Rectal smooth muscle tissue (tissue), 1 donor: ENCODE data around the gene STIMATE.
A peak's percentile ranks its signal among the peaks of the same experiment; 100 is the strongest.

ENCODE experiments used
- H3K27ac ChIP-seq: one replicate; pipeline ENCODE4 v1.7.0; 2013; ENCODE audit warnings: low read depth, low read length, inconsistent platforms
- H3K27me3 ChIP-seq: one replicate; pipeline ENCODE4 v1.7.0; 2013; ENCODE audit warnings: low read length; ENCODE audit not compliant: control insufficient read depth, insufficient read depth
- H3K36me3 ChIP-seq: one replicate; pipeline ENCODE4 v1.7.0; 2013; ENCODE audit warnings: low read length; ENCODE audit not compliant: control insufficient read depth, insufficient read depth
- H3K4me1 ChIP-seq: one replicate; pipeline ENCODE4 v1.7.0; 2013; ENCODE audit warnings: low read length; ENCODE audit not compliant: control insufficient read depth, insufficient read depth
- H3K4me3 ChIP-seq: one replicate; pipeline ENCODE4 v1.7.0; 2013; ENCODE audit warnings: low read length
- H3K9ac ChIP-seq: one replicate; pipeline ENCODE4 v1.7.0; 2013; ENCODE audit warnings: low read length

The STIMATE gene

DNA sequence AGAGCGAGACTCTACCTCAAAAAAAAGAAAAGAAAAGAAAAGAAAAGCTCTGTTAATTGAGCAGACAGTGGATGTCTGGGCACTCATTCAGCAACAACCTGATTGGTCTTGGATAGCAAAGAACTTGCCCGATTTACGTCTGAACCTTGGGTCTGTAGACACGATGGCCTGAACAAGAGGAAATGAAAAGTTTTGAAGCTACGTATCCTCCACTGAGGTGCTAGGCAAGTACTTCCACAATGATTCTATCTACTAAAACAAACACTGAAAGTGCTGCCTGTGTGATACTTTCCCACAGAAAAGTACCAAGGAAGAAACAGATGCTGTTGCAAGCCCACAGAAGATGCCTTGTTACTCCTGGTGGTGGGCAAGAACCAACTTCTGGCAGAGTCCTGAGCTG is 40.7 kb downstream of the STIMATE start:
- Histone ChIP-seq H3K4me1 (no peaks in the 10 kb centered on the region), H3K27ac (peak overlapping the region; percentile 54), H3K36me3 (peaks cover 8% of the 10 kb centered on the region), H3K9ac (no peak overlapping the region), H3K4me3 (no peak overlapping the region), H3K27me3 (no peaks in the 10 kb centered on the region)

DNA sequence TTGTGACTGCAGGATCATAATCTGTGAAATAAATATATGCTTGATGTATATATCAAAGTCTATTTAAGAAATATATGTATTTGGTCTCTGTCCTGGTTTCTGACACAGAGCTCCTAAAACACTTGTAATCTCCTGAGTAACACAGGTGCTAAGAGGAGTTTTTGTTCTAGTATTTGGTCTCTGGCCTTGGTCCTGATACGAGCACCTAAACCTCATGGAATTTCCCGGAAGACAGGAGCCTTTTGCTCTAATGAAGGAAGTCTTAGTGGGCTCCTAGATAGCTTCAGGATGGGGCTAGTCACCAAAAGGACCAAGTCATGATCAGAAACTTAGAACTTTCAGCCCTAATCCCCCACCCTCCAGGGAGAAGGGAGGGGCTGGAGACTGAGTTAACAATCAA is 43.3 kb downstream of the STIMATE start:
- Histone ChIP-seq H3K27ac (no peak overlapping the region), H3K4me3 (no peak overlapping the region), H3K27me3 (no peaks in the 10 kb centered on the region), H3K4me1 (no peaks in the 10 kb centered on the region), H3K36me3 (peaks cover 14% of the 10 kb centered on the region), H3K9ac (no peak overlapping the region)

DNA sequence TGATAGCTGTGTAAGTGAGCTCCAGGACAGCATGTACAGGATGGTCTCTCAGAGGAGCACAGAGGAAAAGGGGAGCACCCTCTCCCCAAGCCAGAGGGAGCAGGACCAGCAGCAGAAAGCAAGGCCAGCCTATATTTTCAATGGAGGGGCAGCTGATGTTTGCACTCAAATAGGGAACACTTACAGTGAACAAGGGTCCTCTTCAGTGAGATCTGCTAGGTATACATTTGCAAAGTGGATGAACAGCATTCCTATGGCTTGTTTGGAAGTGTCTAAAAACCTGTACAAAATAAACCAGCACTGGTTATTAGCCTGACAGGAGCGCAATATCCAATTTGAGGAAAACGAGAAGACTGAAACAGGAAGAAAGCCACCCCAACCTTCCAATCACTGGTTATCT is 44.9 kb downstream of the STIMATE start:
- peaks cover 5% of the 10 kb centered on the region for H3K4me1 ChIP-seq
- H3K9ac ChIP-seq, result no peak overlapping the region
- H3K4me3 ChIP-seq, result no peak overlapping the region
- H3K36me3 ChIP-seq, result peaks cover 14% of the 10 kb centered on the region
- H3K27me3 ChIP-seq, result no peaks in the 10 kb centered on the region
- H3K27ac ChIP-seq, result no peak overlapping the region

DNA sequence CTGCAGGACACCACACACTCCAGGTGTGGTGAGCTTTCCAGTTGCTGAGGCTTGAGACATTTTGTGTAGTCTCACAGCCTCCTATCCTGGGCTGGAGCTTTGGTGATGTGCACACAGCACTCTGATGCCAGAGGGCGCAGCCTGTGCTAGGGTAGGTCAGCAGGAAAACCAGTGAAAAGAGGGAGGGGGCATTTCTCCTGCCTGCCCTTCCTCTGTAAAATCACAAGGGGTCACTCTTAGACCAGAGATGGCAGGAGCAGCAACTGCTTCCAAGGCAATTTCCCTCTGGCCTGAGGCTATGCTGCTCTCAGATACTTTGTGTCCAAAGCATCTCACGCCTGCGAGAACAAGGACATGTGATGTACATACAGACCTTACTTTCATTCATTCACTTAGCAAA is 46.0 kb downstream of the STIMATE start:
- no peak overlapping the region for H3K4me3 ChIP-seq
- no peak overlapping the region for H3K9ac ChIP-seq
- H3K4me1 ChIP-seq, result peaks cover 5% of the 10 kb centered on the region
- H3K27ac ChIP-seq, result no peak overlapping the region
- H3K27me3 ChIP-seq, result no peaks in the 10 kb centered on the region
- H3K36me3 ChIP-seq, result peaks cover 14% of the 10 kb centered on the region

DNA sequence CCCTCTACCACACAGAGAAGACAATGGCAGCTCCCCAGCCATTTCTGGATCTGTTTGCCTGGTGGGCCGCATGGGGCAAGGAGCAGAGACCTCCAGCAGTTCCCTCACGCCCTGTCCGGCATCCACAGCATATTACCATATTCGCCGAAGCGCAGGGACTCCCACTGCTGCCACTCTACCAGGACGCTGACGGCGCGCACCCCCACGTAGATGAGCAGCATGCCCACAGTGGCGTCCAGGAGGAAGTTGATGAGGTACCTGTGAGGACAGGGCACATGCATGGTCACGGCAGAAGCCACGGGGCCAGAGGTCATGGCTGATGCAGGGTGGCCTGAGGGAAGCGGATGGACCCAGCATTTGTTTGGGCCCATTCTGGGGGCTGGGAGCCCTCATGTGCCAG is 47.7 kb downstream of the STIMATE start:
- H3K4me3 ChIP-seq, result no peak overlapping the region
- H3K36me3 ChIP-seq, result peaks cover 14% of the 10 kb centered on the region
- no peak overlapping the region for H3K9ac ChIP-seq
- peaks cover 10% of the 10 kb centered on the region for H3K4me1 ChIP-seq
- H3K27me3 ChIP-seq, result no peaks in the 10 kb centered on the region
- no peak overlapping the region for H3K27ac ChIP-seq

DNA sequence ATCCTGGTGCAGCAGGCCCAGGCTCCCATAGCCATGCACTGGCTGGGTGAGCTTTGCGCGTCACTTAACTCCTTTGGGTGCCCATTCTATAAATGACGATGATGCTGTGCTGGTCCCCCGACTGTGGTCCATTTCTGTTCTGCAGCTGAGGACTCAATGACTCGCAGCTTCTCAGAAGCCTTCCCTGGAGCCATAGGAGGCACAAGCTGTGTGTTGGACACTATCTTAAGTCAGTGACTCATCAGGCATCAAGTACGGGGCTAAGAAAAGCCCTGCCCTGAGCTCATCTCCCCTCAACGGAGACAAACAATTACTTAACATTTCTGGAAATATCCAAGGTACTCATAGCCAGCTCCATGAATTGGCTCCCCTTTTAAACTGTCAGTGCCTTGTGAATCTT is 48.7 kb downstream of the STIMATE start:
- H3K27ac ChIP-seq, result peak overlapping the region; percentile 71
- H3K27me3 ChIP-seq, result no peaks in the 10 kb centered on the region
- no peak overlapping the region for H3K4me3 ChIP-seq
- no peak overlapping the region for H3K9ac ChIP-seq
- H3K36me3 ChIP-seq, result peaks cover 14% of the 10 kb centered on the region
- H3K4me1 ChIP-seq, result peaks cover 15% of the 10 kb centered on the region

DNA sequence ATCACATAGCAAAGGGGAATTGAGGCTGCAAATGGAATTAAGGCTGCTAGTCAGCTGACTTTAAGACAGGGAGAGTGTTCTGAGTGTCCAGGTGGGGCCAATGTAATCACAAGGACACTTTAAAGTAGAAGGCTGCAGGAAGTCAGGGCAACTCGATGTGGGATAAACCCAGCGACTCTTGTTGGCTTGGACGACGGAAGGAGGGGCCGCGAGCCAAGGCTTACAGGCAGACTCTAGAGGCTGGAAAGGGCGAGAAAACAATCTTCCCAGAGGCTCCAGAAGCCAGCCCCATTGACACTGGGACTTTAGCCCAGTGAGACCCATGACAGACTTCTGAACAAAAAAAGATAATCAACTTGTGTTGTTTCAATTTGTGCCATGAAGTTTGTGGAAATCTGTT is 49.6 kb downstream of the STIMATE start:
- Histone ChIP-seq H3K4me3 (no peak overlapping the region), H3K36me3 (peaks cover 14% of the 10 kb centered on the region), H3K4me1 (peaks cover 15% of the 10 kb centered on the region), H3K9ac (no peak overlapping the region), H3K27ac (no peak overlapping the region), H3K27me3 (no peaks in the 10 kb centered on the region)

DNA sequence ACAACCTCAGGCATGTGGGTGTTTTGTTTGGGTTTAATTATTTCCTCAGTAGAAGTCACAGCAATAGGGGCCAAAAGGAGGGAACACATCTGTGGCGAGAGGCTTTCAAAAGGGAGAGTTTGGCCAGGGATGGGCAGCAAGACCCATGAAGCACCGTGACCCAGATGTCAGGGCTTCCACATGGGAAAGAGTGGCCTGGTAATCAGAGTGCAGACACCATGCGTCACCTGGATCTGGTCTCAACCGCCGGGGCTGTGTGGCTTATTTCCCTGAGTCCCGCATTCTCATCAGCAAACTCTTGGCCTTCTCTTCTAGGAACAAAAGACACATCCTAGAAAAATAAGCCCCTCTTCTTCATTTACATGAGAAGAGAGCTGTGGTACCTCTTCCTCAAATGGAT is 50.1 kb downstream of the STIMATE start:
- no peak overlapping the region for H3K9ac ChIP-seq
- H3K4me1 ChIP-seq, result peaks cover 15% of the 10 kb centered on the region
- peaks cover 11% of the 10 kb centered on the region for H3K36me3 ChIP-seq
- H3K27ac ChIP-seq, result no peak overlapping the region
- H3K27me3 ChIP-seq, result no peaks in the 10 kb centered on the region
- no peak overlapping the region for H3K4me3 ChIP-seq

DNA sequence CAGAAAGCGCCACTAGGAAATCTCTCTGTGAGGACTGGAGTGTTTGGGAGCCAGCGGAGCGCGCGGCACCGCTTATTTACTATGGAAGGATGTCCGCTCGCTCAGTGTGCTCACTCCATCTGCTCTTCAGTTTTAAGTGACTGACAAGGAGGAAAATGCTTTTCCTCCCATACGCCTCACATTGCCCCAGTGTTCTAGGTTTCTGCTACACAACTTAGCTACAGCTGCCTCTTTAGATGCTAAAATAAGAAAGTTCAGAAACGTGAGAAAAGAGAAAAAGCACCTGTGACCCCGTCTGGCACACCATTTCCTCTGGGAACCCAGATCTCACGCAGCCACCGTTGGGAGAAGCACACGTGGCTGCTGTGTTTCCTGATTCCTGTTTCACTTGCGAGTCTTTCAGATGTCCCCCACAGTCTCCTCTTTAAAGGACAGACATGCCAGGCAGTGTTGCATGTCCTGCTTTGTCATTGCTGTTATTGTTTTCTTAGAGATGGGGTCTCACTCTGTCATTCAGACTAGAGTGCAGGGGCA is 50.8 kb downstream of the STIMATE start:
- Histone ChIP-seq H3K27me3 (no peaks in the 10 kb centered on the region), H3K4me3 (no peak overlapping the region), H3K9ac (no peak overlapping the region), H3K36me3 (peaks cover 9% of the 10 kb centered on the region), H3K27ac (no peak overlapping the region), H3K4me1 (peaks cover 15% of the 10 kb centered on the region)

DNA sequence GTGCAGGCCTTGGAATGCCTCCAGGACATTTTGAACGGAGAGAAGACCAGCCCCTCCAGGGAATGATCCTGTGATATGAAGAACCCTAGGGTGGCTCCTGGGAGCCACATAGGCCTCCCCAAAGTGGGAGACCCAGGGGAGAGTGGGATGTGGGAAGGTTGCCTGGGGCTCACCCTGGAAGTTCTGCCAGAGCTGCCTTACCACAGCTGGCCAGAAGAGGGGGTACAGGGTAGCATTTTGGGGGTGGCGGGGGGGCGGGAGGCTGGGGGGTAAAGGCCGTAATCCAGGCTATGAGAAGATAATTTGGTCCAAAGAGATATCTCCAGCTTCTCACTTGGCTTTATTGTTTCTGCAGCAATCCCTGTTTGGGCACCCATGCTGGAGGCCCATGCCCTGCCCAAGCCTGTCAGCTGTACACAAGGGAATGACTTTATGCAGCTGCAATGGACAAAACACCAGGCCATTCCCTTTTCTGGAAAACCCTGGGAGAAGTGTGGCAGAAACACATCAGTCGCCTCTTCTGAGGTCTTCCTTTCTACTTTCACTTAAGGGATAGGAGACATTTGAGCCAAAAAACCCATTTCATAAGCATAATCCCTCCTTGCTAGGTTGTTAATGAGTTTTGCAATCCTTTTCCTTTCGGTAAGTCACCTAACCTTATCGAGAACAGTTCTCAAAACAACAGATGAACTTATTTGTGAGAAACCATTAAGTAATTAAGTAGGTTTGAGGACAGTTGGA is 51.5 kb downstream of the STIMATE start:
- peaks cover 11% of the 10 kb centered on the region for H3K36me3 ChIP-seq

DNA sequence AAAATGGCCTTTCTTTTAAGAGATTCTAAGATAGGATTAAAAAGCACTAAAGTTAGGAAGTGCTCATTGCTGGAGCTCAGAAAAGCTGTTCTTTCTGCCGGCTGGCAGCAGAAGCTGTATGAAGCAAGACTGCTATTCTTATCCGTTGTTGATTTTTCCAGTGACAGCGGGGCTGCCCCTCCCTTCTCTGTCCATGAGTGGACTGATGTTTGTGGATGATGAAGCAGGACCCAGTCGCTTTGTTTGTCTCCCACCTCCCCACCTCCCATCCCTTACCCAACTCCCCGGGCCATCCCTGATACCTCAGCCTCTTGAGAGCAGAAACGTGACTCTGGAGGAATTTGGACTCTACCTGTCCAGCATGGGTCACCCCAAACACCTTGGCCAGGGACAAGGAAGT is 52.2 kb downstream of the STIMATE start:
- Histone ChIP-seq H3K4me3 (peak overlapping the region; percentile 19), H3K27me3 (no peaks in the 10 kb centered on the region), H3K9ac (no peak overlapping the region), H3K36me3 (peaks cover 11% of the 10 kb centered on the region), H3K27ac (peak overlapping the region; percentile 76), H3K4me1 (peaks cover 15% of the 10 kb centered on the region)

More for the DNA sequence above, 51.5 kb downstream of the STIMATE start:
- H3K4me1 ChIP-seq, result peaks cover 15% of the 10 kb centered on the region
- no peak overlapping the region for H3K9ac ChIP-seq
- H3K27ac ChIP-seq, result peak overlapping the region; percentile 76
- H3K27me3 ChIP-seq, result no peaks in the 10 kb centered on the region
- H3K4me3 ChIP-seq, result peak overlapping the region; percentile 19

DNA sequence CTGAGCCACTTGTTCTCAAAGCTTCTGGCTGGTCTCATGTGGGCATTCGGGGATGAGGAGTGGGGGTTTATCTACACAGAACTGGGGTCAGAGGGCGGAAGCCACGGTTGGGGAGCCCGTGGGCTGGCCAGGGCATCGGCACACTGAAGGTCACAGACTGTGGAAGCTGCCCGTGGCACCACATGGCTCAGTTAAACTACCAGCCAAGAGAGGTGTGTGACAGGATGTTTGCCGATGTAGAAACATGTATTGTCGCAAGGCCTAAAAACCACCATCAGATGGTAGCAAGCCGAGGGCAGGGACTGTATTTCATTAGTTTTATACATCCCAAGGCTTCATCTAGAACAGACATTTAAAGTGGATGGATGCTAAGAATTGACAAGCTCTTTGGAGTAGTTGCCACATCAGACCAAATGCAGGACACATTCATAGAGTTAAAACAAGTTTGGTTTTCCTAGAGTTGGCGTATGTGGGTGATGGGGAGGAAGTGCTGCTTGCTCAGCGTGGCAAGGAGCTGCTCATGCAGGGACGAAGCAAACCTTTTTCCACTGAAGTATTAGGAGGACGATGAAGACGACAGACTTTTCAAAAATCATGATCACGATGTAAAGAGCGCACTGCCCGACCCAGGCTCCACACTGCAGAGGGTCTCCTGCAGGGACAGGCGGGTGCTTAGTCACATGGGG is 52.9 kb downstream of the STIMATE start:
- Histone ChIP-seq H3K27ac (peak overlapping the region; percentile 76), H3K27me3 (no peaks in the 10 kb centered on the region), H3K4me1 (peaks cover 15% of the 10 kb centered on the region), H3K9ac (no peak overlapping the region), H3K4me3 (no peak overlapping the region), H3K36me3 (peaks cover 6% of the 10 kb centered on the region)
